Right atrium auricular region (tissue), 2 donors: ENCODE measurements around the gene PAQR6. TPM values are rescaled to one million over a fixed set of nuclear protein-coding genes. Genes with fewer than 3 reads are reported as not detected.

Source experiments
- DNase-seq: peaks from one replicate; pipeline ENCODE4 v3.0.0-alpha.2; 2019; ENCODE audit warnings: low spot score
- H3K27ac ChIP-seq, 2 donors: fragments of 200-600 bp; sonication (generic); 1 replicate in 1 of 2; 2 replicates in 1 of 2; pipeline ENCODE4 v1.5.1; 2016 to 2019
- H3K27me3 ChIP-seq, 2 donors: fragments of 200-600 bp; sonication (generic); one replicate each; pipeline versions ENCODE4 v1.5.1 to v1.6.0; 2017 to 2019
- H3K36me3 ChIP-seq: fragments of 200-600 bp; sonication (generic); one replicate; pipeline ENCODE4 v1.5.1; 2016
- H3K4me1 ChIP-seq, 2 donors: fragments of 200-600 bp; sonication (generic); one replicate each; pipeline versions ENCODE4 v1.5.1 to v1.6.0; 2017 to 2019
- H3K4me3 ChIP-seq, 2 donors: fragments of 200-600 bp; sonication (generic); 1 replicate in 1 of 2; 2 replicates in 1 of 2; pipeline ENCODE4 v1.5.1; 2017 to 2019; ENCODE audit warnings: mild to moderate bottlenecking in 1 of 2, moderate library complexity in 1 of 2
- H3K9me3 ChIP-seq, 2 donors: fragments of 200-600 bp; sonication (generic); one replicate each; pipeline ENCODE4 v1.5.1; 2019
- CTCF ChIP-seq, 2 donors: fragments of 200-600 bp; sonication (generic); IDR thresholded peaks; one replicate each; pipeline ENCODE4 v1.5.1; 2019; ENCODE audit warnings: antibody characterized with exemption in 2 of 2
- total RNA-seq, 2 donors: library from RNA; depleted of rRNA; stranded (reverse); fragments of >200 nt; gene quantifications; one replicate each; pipeline ENCODE4 v1.1.0, GENCODE V29; 2016

PAQR6 gene
- total RNA-seq, 2 donors from 2014 or later = not detected

GRCh38 chr1:156262461-156263287 is 14.8 kb upstream of the PAQR6 start:
- peaks cover 92% of the 10 kb centered on the region for H3K36me3 ChIP-seq
- H3K4me1 ChIP-seq = no peaks in the 10 kb centered on the region
- no peak for DNase-seq
- H3K27ac ChIP-seq = no peak overlapping the region
- H3K9me3 ChIP-seq = no peaks in the 10 kb centered on the region
- TF ChIP-seq CTCF (IDR thresholded peaks at IDR 0.05) = no peak
- H3K27me3 ChIP-seq = no peaks in the 10 kb centered on the region
- H3K4me3 ChIP-seq = no peak overlapping the region

GRCh38 chr1:156260896-156261295 is 13.0 kb upstream of the PAQR6 start:
- Histone ChIP-seq H3K4me1 (no peaks in the 10 kb centered on the region), H3K27me3 (no peaks in the 10 kb centered on the region), H3K4me3 (no peak overlapping the region), H3K36me3 (peaks cover 92% of the 10 kb centered on the region), H3K9me3 (no peaks in the 10 kb centered on the region), H3K27ac (no peak overlapping the region)
- no peak for TF ChIP-seq CTCF (IDR thresholded peaks at IDR 0.05)
- no peak for DNase-seq

- H3K27ac ChIP-seq = no peak overlapping the region
- no peak for DNase-seq
- H3K27me3 ChIP-seq = no peaks in the 10 kb centered on the region
- no peak overlapping the region for H3K4me3 ChIP-seq
- no peak for TF ChIP-seq CTCF (IDR thresholded peaks at IDR 0.05)
- H3K9me3 ChIP-seq = no peaks in the 10 kb centered on the region
- no peaks in the 10 kb centered on the region for H3K4me1 ChIP-seq
- peaks cover 88% of the 10 kb centered on the region for H3K36me3 ChIP-seq
Measured at GRCh38 chr1:156259805-156260204, 11.9 kb upstream of the PAQR6 start.

GRCh38 chr1:156258859-156259258 is 11.0 kb upstream of the PAQR6 start:
- H3K4me3 ChIP-seq = no peak overlapping the region
- no peaks in the 10 kb centered on the region for H3K4me1 ChIP-seq
- H3K27ac ChIP-seq = no peak overlapping the region
- no peaks in the 10 kb centered on the region for H3K27me3 ChIP-seq
- H3K36me3 ChIP-seq = peaks cover 87% of the 10 kb centered on the region
- no peak for DNase-seq
- no peaks in the 10 kb centered on the region for H3K9me3 ChIP-seq
- TF ChIP-seq CTCF (IDR thresholded peaks at IDR 0.05) = no peak

GRCh38 chr1:156257711-156258110 is 9.9 kb upstream of the PAQR6 start:
- Histone ChIP-seq H3K27me3 (no peaks in the 10 kb centered on the region), H3K4me1 (no peaks in the 10 kb centered on the region), H3K4me3 (no peak overlapping the region), H3K36me3 (peaks cover 87% of the 10 kb centered on the region), H3K9me3 (no peaks in the 10 kb centered on the region), H3K27ac (no peak overlapping the region)
- no peak for TF ChIP-seq CTCF (IDR thresholded peaks at IDR 0.05)
- DNase-seq = no peak

- Histone ChIP-seq H3K4me1 (peaks cover 0 to 18% of the 10 kb centered on the region in 2 donors), H3K9me3 (no peaks in the 10 kb centered on the region), H3K36me3 (peaks cover 86% of the 10 kb centered on the region), H3K27me3 (no peaks in the 10 kb centered on the region), H3K4me3 (no peak overlapping the region), H3K27ac (no peak overlapping the region)
- no peak for DNase-seq
- TF ChIP-seq CTCF (IDR thresholded peaks at IDR 0.05) = no peak
Measured at GRCh38 chr1:156253634-156254033, 5.8 kb upstream of the PAQR6 start.
